ENCODE measurements around the gene WDR35.

The WDR35 gene

GRCh38 chr2:19870792-19871191 lies 119.1 kb downstream of the WDR35 start:
- no peak for DNase-seq (ENCODE audit: low read depth)

GRCh38 chr2:19868701-19869580 lies 121.0 kb downstream of the WDR35 start:
- peak; percentile 19 for DNase-seq (ENCODE audit: low read depth)

- DNase-seq (ENCODE audit: low read depth) = no peak
Measured at GRCh38 chr2:19868224-19868623, 121.7 kb downstream of the WDR35 start.

- DNase-seq (ENCODE audit: low read depth) = no peak
Measured at GRCh38 chr2:19866771-19867170, 123.1 kb downstream of the WDR35 start.

GRCh38 chr2:19865151-19865550 lies 124.8 kb downstream of the WDR35 start:
- DNase-seq (ENCODE audit: low read depth) = no peak

- no peak for DNase-seq (ENCODE audit: low read depth)
Measured at GRCh38 chr2:19864381-19864780, 125.5 kb downstream of the WDR35 start.

- DNase-seq (ENCODE audit: low read depth) = peak; percentile 31
Measured at GRCh38 chr2:19863303-19864041, 126.4 kb downstream of the WDR35 start.

GRCh38 chr2:19861813-19862212 lies 128.1 kb downstream of the WDR35 start:
- DNase-seq (ENCODE audit: low read depth) = no peak
